Erythroblast (primary cell): ENCODE data around the gene MMAB.

Source experiments
- GATA1 ChIP-seq: IDR thresholded peaks from 2 replicates; pipeline ENCODE4 v1.6.1; 2011; ENCODE audit warnings: low read depth, mild to moderate bottlenecking, control low read depth, low read length, moderate library complexity
- POLR2A ChIP-seq: IDR thresholded peaks from 2 replicates; pipeline ENCODE4 v1.6.1; 2011; ENCODE audit warnings: mild to moderate bottlenecking, low read length

GRCh38 chr12:109600995-109601394 lies 27.7 kb upstream of the MMAB start:
- no peak for TF ChIP-seq POLR2A
- TF ChIP-seq GATA1, result no peak
